ENCODE measurements around the gene KDM2B.

KDM2B gene

GRCh38 chr12:121560392-121561008 is 20.3 kb downstream of the KDM2B start:
- no peak for TF ChIP-seq CTCF (IDR thresholded peaks at IDR 0.05)
- DNase-seq (ENCODE audit: low spot score) = no peak

GRCh38 chr12:121558956-121559355 is 21.9 kb downstream of the KDM2B start:
- no peak for TF ChIP-seq CTCF (IDR thresholded peaks at IDR 0.05)
- DNase-seq (ENCODE audit: low spot score) = no peak
- H3K27ac ChIP-seq = no peak overlapping the region
- no peak overlapping the region for H3K4me3 ChIP-seq

More at GRCh38 chr12:121560392-121561008, 20.3 kb downstream of the KDM2B start:
- H3K4me3 ChIP-seq = no peak overlapping the region
- H3K27ac ChIP-seq = no peak overlapping the region

- no peak for DNase-seq (ENCODE audit: low spot score)
- H3K4me3 ChIP-seq = no peak overlapping the region
- H3K27ac ChIP-seq = no peak overlapping the region
- no peak for TF ChIP-seq CTCF (IDR thresholded peaks at IDR 0.05)
Measured at GRCh38 chr12:121550974-121551634, 29.7 kb downstream of the KDM2B start.

GRCh38 chr12:121549075-121549474 is 31.7 kb downstream of the KDM2B start:
- no peak for TF ChIP-seq CTCF (IDR thresholded peaks at IDR 0.05)
- Histone ChIP-seq H3K4me3 (no peak overlapping the region), H3K27ac (no peak overlapping the region)
- DNase-seq (ENCODE audit: low spot score) = no peak

GRCh38 chr12:121545480-121545879 is 35.3 kb downstream of the KDM2B start:
- DNase-seq (ENCODE audit: low spot score) = no peak
- no peak overlapping the region for H3K4me3 ChIP-seq
- TF ChIP-seq CTCF (IDR thresholded peaks at IDR 0.05) = no peak

GRCh38 chr12:121543786-121544185 is 37.0 kb downstream of the KDM2B start:
- Histone ChIP-seq H3K27ac (no peak overlapping the region), H3K4me3 (no peak overlapping the region)
- DNase-seq (ENCODE audit: low spot score) = no peak
- no peak for TF ChIP-seq CTCF (IDR thresholded peaks at IDR 0.05)

More at GRCh38 chr12:121545480-121545879, 35.3 kb downstream of the KDM2B start:
- H3K27ac ChIP-seq = no peak overlapping the region

GRCh38 chr12:121539908-121540307 is 40.9 kb downstream of the KDM2B start:
- TF ChIP-seq CTCF (IDR thresholded peaks at IDR 0.05) = no peak
- Histone ChIP-seq H3K4me3 (no peak overlapping the region), H3K27ac (no peak overlapping the region)
- DNase-seq (ENCODE audit: low spot score) = no peak
